GM12878 (cell line): ENCODE data around the gene TTC39C. TPM values are rescaled to one million over a fixed set of nuclear protein-coding genes. Genes with fewer than 3 reads are reported as not detected.

ENCODE experiments used
- ATAC-seq: fragments of 200-7000 bp; cut with Tn5 transposase; 3 replicates; pipeline ENCODE4 v1.9.1; 2020; ENCODE audit warnings: mild to moderate bottlenecking, moderate library complexity
- BruUV-seq: library from RNA; stranded (reverse); fragments of 400-500 nt; replicated peaks from 2 replicates; lab custom pipeline; 2021; lab: Mats Ljungman, UMichigan
- CTCF ChIA-PET: fragments of 300-600 bp; sonication (Branson Sonifier 250); formaldehyde crosslinking; extraction: SDS; loops from one replicate; lab custom pipeline; 2021; ENCODE audit warnings: inconsistent platforms; lab: Yijun Ruan, JAX
- POLR2A ChIA-PET: fragments of 350-600 bp; formaldehyde crosslinking; extraction: SDS; loops from one replicate; lab custom pipeline; 2021; ENCODE audit warnings: inconsistent platforms; lab: Charles Lee
- RAD21 ChIA-PET: fragments of 300-600 bp; sonication (Branson Sonifier 250); formaldehyde crosslinking; loops from one replicate; lab custom pipeline; 2023; ENCODE audit warnings: antibody characterized with exemption; ENCODE audit not compliant: unreplicated experiment; lab: Charles Lee
- SMC1A ChIA-PET: fragments of 300-600 bp; sonication (Branson Sonifier 250); formaldehyde crosslinking; loops from one replicate; lab custom pipeline; 2023; ENCODE audit not compliant: unreplicated experiment, uncharacterized antibody; lab: Charles Lee
- DNase-seq: peaks from one replicate; pipeline ENCODE4 v3.0.0-alpha.2; 2011; ENCODE audit warnings: low read depth, low spot score
- FAIRE-seq: peaks from 3 replicates; lab custom pipeline; 2011; peaks lifted over from hg19 to GRCh38; lab: Jason Lieb, UNC
- H2AFZ ChIP-seq: 2 replicates; pipeline ENCODE4 v1.6.0; 2011; ENCODE audit warnings: low read depth, low read length, control low read depth; ENCODE audit not compliant: control insufficient read depth
- H3K27ac ChIP-seq: 2 replicates; pipeline ENCODE4 v1.5.1; 2011; ENCODE audit warnings: control low read depth; ENCODE audit not compliant: control insufficient read depth, insufficient read depth
- H3K27me3 ChIP-seq, 2 experiments: replicated peaks in 1 of 2; 2 replicates each; pipeline versions ENCODE4 v1.6.0 to v1.6.1; 2011; ENCODE audit warnings: low read length in 1 of 2; ENCODE audit not compliant: control insufficient read depth in 2 of 2, insufficient read depth in 2 of 2
- H3K36me3 ChIP-seq, 2 experiments: 2 replicates each; pipeline ENCODE4 v1.5.1; 2011; ENCODE audit warnings: low read length in 1 of 2; ENCODE audit not compliant: control insufficient read depth in 2 of 2, insufficient read depth in 2 of 2
- H3K4me1 ChIP-seq: 2 replicates; pipeline ENCODE4 v1.6.1; 2011; ENCODE audit warnings: mild to moderate bottlenecking, low read length, moderate library complexity, mixed read lengths; ENCODE audit not compliant: control insufficient read depth, insufficient read depth
- H3K4me2 ChIP-seq: 2 replicates; pipeline ENCODE4 v1.6.0; 2011; ENCODE audit warnings: control low read depth; ENCODE audit not compliant: control insufficient read depth, insufficient read depth
- H3K4me3 ChIP-seq: fragments of 200-600 bp; sonication (generic); 2 replicates; pipeline ENCODE4 v1.5.1; 2016
- H3K79me2 ChIP-seq: 2 replicates; pipeline ENCODE4 v1.6.0; 2011; ENCODE audit warnings: low read length; ENCODE audit not compliant: control insufficient read depth, insufficient read depth
- H3K9ac ChIP-seq: 2 replicates; pipeline ENCODE4 v1.8.0; 2011; ENCODE audit warnings: low read length, control low read depth, mixed read lengths; ENCODE audit not compliant: control insufficient read depth, insufficient read depth
- H3K9me3 ChIP-seq: replicated peaks from 3 replicates; pipeline ENCODE4 v1.5.1; 2011; ENCODE audit warnings: mild to moderate bottlenecking, low read length; ENCODE audit not compliant: control insufficient read depth, insufficient read depth
- H4K20me1 ChIP-seq: 2 replicates; pipeline ENCODE4 v1.6.0; 2011; ENCODE audit not compliant: control insufficient read depth, insufficient read depth
- ATF7 ChIP-seq: fragments of 450-650 bp; IDR thresholded peaks from 2 replicates; pipeline ENCODE4 v1.6.1; 2016; ENCODE audit warnings: low read depth, mild to moderate bottlenecking
- BACH1 ChIP-seq: fragments of 450-650 bp; IDR thresholded peaks from 2 replicates; pipeline ENCODE4 v1.6.1; 2017; ENCODE audit warnings: mild to moderate bottlenecking, borderline replicate concordance
- BCL3 ChIP-seq: IDR thresholded peaks from 2 replicates; pipeline ENCODE4 v1.6.1; 2011; ENCODE audit warnings: borderline replicate concordance, low read depth, mild to moderate bottlenecking, moderate library complexity, low read length; ENCODE audit not compliant: insufficient read depth, poor library complexity, severe bottlenecking
- CBFB ChIP-seq: IDR thresholded peaks from 2 replicates; pipeline ENCODE4 v1.6.1; 2016; ENCODE audit warnings: antibody characterized with exemption, low read depth
- CBX5 ChIP-seq: sonication (generic); IDR thresholded peaks from 2 replicates; pipeline ENCODE4 v1.6.1; 2016; ENCODE audit warnings: low read depth, moderate library complexity, mild to moderate bottlenecking, inconsistent platforms
- CHD4 ChIP-seq: fragments of 200-600 bp; sonication (generic); IDR thresholded peaks from 2 replicates; pipeline ENCODE4 v1.6.1; 2016; ENCODE audit warnings: mild to moderate bottlenecking
- DPF2 ChIP-seq: fragments of 450-650 bp; IDR thresholded peaks from 2 replicates; pipeline ENCODE4 v1.6.1; 2017; ENCODE audit warnings: mild to moderate bottlenecking
- ELK1 ChIP-seq: IDR thresholded peaks from 2 replicates; pipeline ENCODE4 v1.6.1; 2012; ENCODE audit warnings: low read depth, low read length, improper control_type of control experiment
- ESRRA ChIP-seq: IDR thresholded peaks from 2 replicates; pipeline ENCODE4 v1.6.1; 2012; ENCODE audit warnings: mild to moderate bottlenecking, low read length, improper control_type of control experiment
- EZH2 ChIP-seq: IDR thresholded peaks from 2 replicates; pipeline ENCODE4 v1.6.1; 2012; ENCODE audit warnings: low read depth, mild to moderate bottlenecking, control low read depth, inconsistent platforms, low read length, borderline replicate concordance; ENCODE audit not compliant: control insufficient read depth
- HDGF ChIP-seq: fragments of 450-650 bp; IDR thresholded peaks from 2 replicates; pipeline ENCODE4 v1.6.1; 2016; ENCODE audit warnings: antibody characterized with exemption
- IKZF1 ChIP-seq: fragments of 450-650 bp; conservative IDR thresholded peaks from 2 replicates; pipeline ENCODE4 v1.6.1; 2017; ENCODE audit warnings: antibody characterized with exemption, mild to moderate bottlenecking
- MTA2 ChIP-seq: fragments of 450-650 bp; IDR thresholded peaks from 2 replicates; pipeline ENCODE4 v1.6.1; 2016; ENCODE audit warnings: low read depth, mild to moderate bottlenecking, moderate library complexity
- NFYB ChIP-seq: IDR thresholded peaks from 2 replicates; pipeline ENCODE4 v1.6.1; 2011; ENCODE audit warnings: low read depth, mild to moderate bottlenecking, low read length, improper control_type of control experiment, moderate library complexity; ENCODE audit not compliant: insufficient read depth
- POLR2A ChIP-seq: IDR thresholded peaks from 2 replicates; pipeline ENCODE4 v1.6.1; 2011; ENCODE audit warnings: low read depth, mild to moderate bottlenecking, low read length
- RAD21 ChIP-seq: IDR thresholded peaks from 2 replicates; pipeline ENCODE4 v1.6.1; 2011; ENCODE audit warnings: mild to moderate bottlenecking, low read depth, low read length, moderate library complexity; ENCODE audit not compliant: insufficient read depth
- SRF ChIP-seq, 2 experiments: IDR thresholded peaks; 2 replicates each; pipeline ENCODE4 v1.6.1; 2011; ENCODE audit warnings: low read depth in 2 of 2, low read length in 2 of 2, mild to moderate bottlenecking in 1 of 2, moderate library complexity in 1 of 2
- TBL1XR1 ChIP-seq: IDR thresholded peaks from 2 replicates; pipeline ENCODE4 v1.6.1; 2012; ENCODE audit warnings: low read depth, low read length, improper control_type of control experiment
- TCF3 ChIP-seq: IDR thresholded peaks from 2 replicates; pipeline ENCODE4 v1.6.1; 2012; ENCODE audit warnings: low read depth, mild to moderate bottlenecking, low read length, borderline replicate concordance; ENCODE audit not compliant: insufficient read depth
- WGBS: methylation state at CpG from one replicate; pipeline ENCODE4 v1.1.6; 2016; ENCODE audit warnings: low lambda C conversion rate; ENCODE audit not compliant: insufficient replicate concordance, insufficient coverage; ENCODE audit errors: missing lambda C conversion rate; 5-methylcytosine and 5-hydroxymethylcytosine counted together
- in situ Hi-C: fragments of 300-500 bp; cut with MboI; formaldehyde crosslinking; loops from 9 replicates; pipeline ENCODE4 v1.14.3; 2018; ENCODE audit warnings: mixed read lengths
- intact Hi-C: fragments of 100-400 bp; cut with micrococcal nuclease; formaldehyde crosslinking; loops from one replicate; pipeline ENCODE4 v1.14.2; 2022; ENCODE audit not compliant: unreplicated experiment
- polyA plus RNA-seq, 11 experiments: library from polyadenylated mRNA; depleted of rRNA in 4 of 11; unstranded in 6 of 11; stranded (reverse) in 5 of 11; fragments of >200 nt; fragmentation: Nextera tagmentation in 4 of 11; fragmentation: Illumina TruSeq in 1 of 11; extraction: Ambion mirVana in 4 of 11; extraction: Trizol in 1 of 11; gene quantifications; 1 replicate in 1 of 11; 2 replicates in 10 of 11; pipeline versions ENCODE4 v1.2.1 to v1.2.3, GENCODE V29; 2011 to 2016; ENCODE audit warnings: inconsistent platforms in 2 of 11, missing spikeins in 2 of 11, low read depth in 1 of 11
- total RNA-seq, 4 experiments: library from RNA; depleted of rRNA in 3 of 4; stranded (reverse); fragments of >200 nt in 3 of 4; fragmentation: Illumina TruSeq in 1 of 4; extraction: Trizol in 1 of 4; gene quantifications; 2 replicates each; pipeline versions ENCODE4 v1.2.1 to v1.2.3, GENCODE V29; 2013 to 2021
- TF ChIP-seq, protein P1 (sequence below): IDR thresholded peaks from 2 replicates; pipeline ENCODE4 v1.6.1; 2011; ENCODE audit warnings: mild to moderate bottlenecking, low read depth, low read length, moderate library complexity; ENCODE audit not compliant: insufficient replicate concordance

The TTC39C gene
- total and polyA plus RNA-seq, 10 of the 15 experiments (the other 5 are each of a cell fraction or from before 2014, with no cell fraction given), result 21.1 to 91.0 (median 64.8) TPM

DNA sequence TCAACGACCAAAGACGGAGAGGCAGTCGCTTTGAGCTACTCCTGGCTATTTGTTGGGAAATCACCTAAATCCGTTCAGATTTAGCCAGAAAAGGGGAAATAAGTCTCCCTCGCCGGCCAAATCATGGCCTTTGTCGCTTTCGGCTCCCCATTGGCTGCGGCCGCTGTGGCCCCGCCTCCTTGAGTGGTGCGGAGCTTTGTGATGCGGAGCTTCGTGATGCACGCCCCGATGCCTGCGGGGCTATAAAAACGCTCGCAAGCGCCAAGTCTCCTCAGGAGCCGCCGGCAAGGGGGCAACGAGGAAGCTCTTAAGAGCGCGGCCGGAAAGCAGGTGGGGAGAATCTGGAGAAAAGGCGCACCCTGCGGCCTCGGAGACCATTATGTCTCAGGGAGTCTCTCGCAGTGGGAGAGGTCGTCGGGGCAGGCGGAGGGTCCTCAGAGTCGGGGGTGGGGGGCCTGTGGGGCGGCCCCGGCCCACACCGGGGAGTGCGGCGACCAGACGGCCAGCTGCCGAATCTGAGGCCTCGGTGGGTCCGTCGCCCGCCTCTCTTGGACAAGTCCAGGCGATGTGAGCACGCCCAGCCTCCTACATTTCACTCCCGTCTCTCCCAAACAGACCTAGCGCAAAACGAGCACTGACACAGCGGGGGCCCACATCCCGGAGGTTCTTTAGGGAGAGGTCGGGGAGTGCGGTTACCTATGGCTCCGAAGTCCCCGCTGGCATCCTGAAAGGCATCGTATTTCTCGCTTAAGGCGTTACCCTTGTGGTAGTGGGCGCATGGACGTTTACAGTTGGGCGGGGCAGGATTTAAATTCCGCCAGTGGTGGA, 124.4 kb downstream of the TTC39C start, which contains the start of gene CABYR:
CABYR (plus strand) TSS at position 274 of the 828 bp plus-strand sequence. CDS start 4,053 bp downstream, outside the sequence.
- no TSS peak for BruUV-seq
- WGBS, result 16% methylated on average over 51 of the region's 63 CpGs
- CTCF ChIA-PET, result interaction anchor here (0.9 to 1.5 kb wide), 5 partner anchors 9 to 220 kb away, joined by 3 to 6 read pairs (median 4); no protein-coding TSS in a partner anchor
- peaks cover 0 to 3% of the 10 kb centered on the region in 2 experiments; a peak in 1 of 4 replicates for H3K27me3 ChIP-seq
- peaks cover 9% of the 10 kb centered on the region for H3K4me1 ChIP-seq
- ATAC-seq, result peak; percentile 93
- no peaks in the 10 kb centered on the region for H3K9me3 ChIP-seq
- peak within 1 kb of the TSS; percentile 100 for H3K4me2 ChIP-seq
- DNase-seq, result peak; percentile 12
- H3K4me3 ChIP-seq, result peak within 1 kb of the TSS; percentile 68
- peak within 1 kb of the TSS; percentile 79 for H2AFZ ChIP-seq
- SMC1A ChIA-PET, result interaction anchor here (0.8 kb wide), 1 partner anchor 196 kb away, joined by 3 read pairs; no protein-coding TSS in a partner anchor
- H3K79me2 ChIP-seq, result no peaks in the 10 kb centered on the region
- H3K9ac ChIP-seq, result peak within 1 kb of the TSS; percentile 72; the same call in 1 of the 2 replicates
- no peaks in the 10 kb centered on the region for H4K20me1 ChIP-seq
- RAD21 ChIA-PET, result interaction anchor here (1.2 kb wide), 1 partner anchor 19 kb away, joined by 3 read pairs; no protein-coding TSS in a partner anchor
- H3K27ac ChIP-seq, result no peak within 1 kb of the TSS
- in situ Hi-C loops (no loop called here), intact Hi-C loops (no loop called here)
- POLR2A ChIA-PET, result no interaction called here
- peak; percentile 66 for FAIRE-seq
- H3K36me3 ChIP-seq, result no peaks in the 10 kb centered on the region
- TF ChIP-seq DPF2 (no peak), CBX5 (no peak), TCF3 (no peak), ELK1 (no peak), BACH1 (no peak), BCL3 (peak; percentile 78), ATF7 (no peak), POLR2A (peak; percentile 41), MTA2 (no peak), SRF (IDR thresholded peaks at IDR 0.05; ENCODE audit: low read depth in 2 of 2, low read length in 2 of 2) (no peak), ESRRA (no peak), NFYB (0 out of 2 replicates have a peak, but pooled peaks have one; percentile 45), HDGF (no peak), RAD21 (no peak), IKZF1 (no peak), CHD4 (no peak), CBFB (no peak), EZH2 (no peak), TBL1XR1 (no peak)
- TF ChIP-seq, protein P1, sequence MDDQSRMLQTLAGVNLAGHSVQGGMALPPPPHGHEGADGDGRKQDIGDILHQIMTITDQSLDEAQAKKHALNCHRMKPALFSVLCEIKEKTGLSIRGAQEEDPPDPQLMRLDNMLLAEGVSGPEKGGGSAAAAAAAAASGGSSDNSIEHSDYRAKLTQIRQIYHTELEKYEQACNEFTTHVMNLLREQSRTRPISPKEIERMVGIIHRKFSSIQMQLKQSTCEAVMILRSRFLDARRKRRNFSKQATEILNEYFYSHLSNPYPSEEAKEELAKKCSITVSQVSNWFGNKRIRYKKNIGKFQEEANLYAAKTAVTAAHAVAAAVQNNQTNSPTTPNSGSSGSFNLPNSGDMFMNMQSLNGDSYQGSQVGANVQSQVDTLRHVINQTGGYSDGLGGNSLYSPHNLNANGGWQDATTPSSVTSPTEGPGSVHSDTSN, result no peak
